Esophagus (tissue), 2 donors: ENCODE data around the gene RER1. TPM values are rescaled to one million over a fixed set of nuclear protein-coding genes. Genes with fewer than 3 reads are reported as not detected.

Experiments
- H3K27ac ChIP-seq, 2 donors: one replicate each; pipeline ENCODE4 v1.5.1; 2013; ENCODE audit warnings: low read depth in 2 of 2, mild to moderate bottlenecking in 2 of 2, inconsistent platforms in 1 of 2, low read length in 1 of 2, moderate library complexity in 1 of 2
- H3K27me3 ChIP-seq, 2 donors: one replicate each; pipeline ENCODE4 v1.6.1; 2013; ENCODE audit warnings: low read length in 2 of 2, control low read depth in 1 of 2, mild to moderate bottlenecking in 1 of 2; ENCODE audit not compliant: insufficient read depth in 2 of 2, control insufficient read depth in 1 of 2
- H3K36me3 ChIP-seq, 2 donors: one replicate each; pipeline ENCODE4 v1.6.1; 2013; ENCODE audit warnings: low read length in 1 of 2; ENCODE audit not compliant: control insufficient read depth in 2 of 2, insufficient read depth in 2 of 2
- H3K4me1 ChIP-seq, 2 donors: one replicate each; pipeline ENCODE4 v1.6.1; 2013; ENCODE audit warnings: low read length in 1 of 2; ENCODE audit not compliant: control insufficient read depth in 2 of 2, insufficient read depth in 2 of 2
- H3K4me3 ChIP-seq, 2 donors: one replicate each; pipeline ENCODE4 v1.5.1; 2013; ENCODE audit warnings: low read length in 2 of 2, mild to moderate bottlenecking in 2 of 2, low read depth in 1 of 2, moderate library complexity in 1 of 2
- H3K9me3 ChIP-seq, 2 donors: one replicate each; pipeline ENCODE4 v1.6.1; 2013; ENCODE audit warnings: mild to moderate bottlenecking in 2 of 2, low read depth in 1 of 2, low read length in 1 of 2, moderate library complexity in 1 of 2; ENCODE audit not compliant: control insufficient read depth in 2 of 2, insufficient read depth in 1 of 2
- WGBS, 2 donors: extraction: QIAGEN DNeasy Blood & Tissue Kit; methylation state at CpG; one replicate each; pipeline ENCODE4 v1.1.7; 2013; 5-methylcytosine and 5-hydroxymethylcytosine counted together
- polyA plus RNA-seq, 2 donors: library from polyadenylated mRNA; stranded (reverse); fragments of 200-250 nt; gene quantifications; one replicate each; pipeline ENCODE4 v1.2.3, GENCODE V29; 2013
- donor health status: healthy with polysubstance abuse.
- donor health status: Bipolar disorder and iron deficiency.

RER1 gene
- polyA plus RNA-seq, 2 donors = 85.8 to 116 TPM

DNA sequence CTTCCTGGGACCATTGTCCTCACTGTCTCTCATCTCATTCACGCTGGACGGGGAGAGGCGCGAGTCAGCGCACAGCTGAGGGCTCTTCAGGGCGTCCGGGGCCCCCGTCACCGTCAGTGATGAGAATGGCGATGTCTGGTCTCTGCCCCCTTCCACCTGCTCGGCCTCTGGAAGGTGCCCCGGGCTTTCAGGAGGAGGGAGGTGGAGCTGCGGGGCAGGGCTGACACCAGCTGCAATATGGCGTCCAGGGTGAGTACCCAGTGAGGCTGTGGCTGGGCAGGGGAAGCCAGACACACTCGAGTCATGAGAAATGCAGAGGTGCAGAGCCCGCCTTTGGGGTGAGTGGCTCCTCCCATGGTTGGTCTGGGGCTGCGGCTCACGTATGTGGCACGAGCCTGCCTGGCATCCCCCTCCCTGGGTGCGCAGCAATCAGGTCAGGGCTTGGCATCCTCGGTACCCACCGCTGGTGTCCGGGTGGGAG, 15.3 kb upstream of the RER1 start:
- H3K27me3 ChIP-seq = no peaks in the 10 kb centered on the region
- H3K9me3 ChIP-seq = no peaks in the 10 kb centered on the region
- no peak overlapping the region for H3K27ac ChIP-seq
- H3K4me1 ChIP-seq = no peaks in the 10 kb centered on the region
- H3K36me3 ChIP-seq = no peaks in the 10 kb centered on the region
- H3K4me3 ChIP-seq = no peak overlapping the region
- 84 to 87% methylated on average over 23 of the region's 23 CpGs for WGBS, 2 donors

DNA sequence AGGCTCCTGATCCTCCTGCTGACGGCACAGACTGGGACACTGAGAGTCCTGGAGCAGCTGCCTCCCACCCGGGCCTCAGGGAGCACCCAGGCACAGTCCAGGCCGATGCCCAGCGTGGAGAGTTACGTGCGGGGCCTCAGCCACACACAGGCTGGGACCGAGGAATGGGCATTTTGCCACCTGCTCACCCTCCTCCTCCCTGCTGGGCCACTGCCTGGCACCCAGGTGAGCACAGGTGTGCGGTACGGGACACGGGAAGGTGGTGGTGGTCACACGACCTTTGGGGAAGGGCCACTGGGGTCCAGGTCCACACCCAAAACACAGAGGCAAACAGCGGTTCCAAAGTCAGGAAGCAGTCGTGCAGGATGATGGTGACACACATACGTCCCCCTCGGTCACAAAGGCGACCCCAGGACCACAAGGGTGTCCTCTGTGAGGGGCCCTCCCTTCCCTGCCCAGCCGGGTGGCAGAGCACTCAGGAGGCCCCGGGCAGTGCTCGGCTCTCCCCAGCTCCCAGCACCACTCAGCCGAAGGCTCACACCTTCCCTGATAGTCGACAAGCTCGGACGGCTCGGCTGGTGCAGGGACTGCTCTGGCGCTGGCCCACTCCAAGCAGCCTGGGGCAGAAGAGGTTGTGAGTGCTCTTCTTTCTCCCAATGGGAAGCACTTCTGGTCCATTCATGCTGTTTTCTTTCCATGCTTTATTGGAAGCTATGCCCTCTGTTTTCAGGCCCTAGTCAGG, 14.5 kb upstream of the RER1 start:
- Histone ChIP-seq H3K4me1 (peaks cover 0 to 3% of the 10 kb centered on the region in 2 donors), H3K9me3 (no peaks in the 10 kb centered on the region), H3K36me3 (no peaks in the 10 kb centered on the region), H3K27me3 (no peaks in the 10 kb centered on the region), H3K27ac (no peak overlapping the region), H3K4me3 (no peak overlapping the region)
- WGBS, 2 donors = 69% methylated on average over 25 of the region's 25 CpGs

DNA sequence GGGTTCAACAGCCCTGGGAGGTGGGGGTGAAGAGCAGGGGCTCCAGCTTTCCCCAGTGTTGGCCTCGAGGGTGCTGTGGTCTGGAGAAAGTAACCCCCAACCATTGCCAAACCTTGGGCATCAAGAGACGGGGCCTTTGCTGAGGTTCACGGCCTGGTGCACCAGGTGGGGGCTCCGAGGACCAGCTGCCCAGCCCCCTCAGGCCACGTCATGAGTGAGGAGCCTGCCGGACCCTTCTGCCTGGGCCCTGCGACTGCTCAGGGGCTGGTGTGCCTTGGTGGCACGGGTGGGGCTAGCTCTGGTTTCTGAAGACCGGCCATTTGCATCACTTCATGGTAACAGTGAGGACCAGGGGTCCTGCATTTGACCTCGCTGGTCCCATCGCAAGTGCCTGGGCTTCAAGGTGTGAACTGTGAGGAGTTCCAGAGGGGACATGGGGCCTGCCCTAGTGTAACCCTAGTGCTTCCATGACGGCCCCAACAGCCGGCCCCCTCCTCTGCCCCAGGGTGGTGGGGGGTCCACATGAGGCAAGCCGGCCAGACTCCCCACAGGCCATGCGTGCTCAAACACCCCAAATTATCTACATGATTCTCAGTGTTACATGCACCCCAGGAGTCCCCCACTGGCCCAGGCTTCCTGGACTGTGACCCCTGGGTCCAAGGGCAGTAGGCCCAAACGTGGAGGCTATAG, 13.7 kb upstream of the RER1 start:
- no peaks in the 10 kb centered on the region for H3K27me3 ChIP-seq
- H3K4me1 ChIP-seq = peaks cover 0 to 3% of the 10 kb centered on the region in 2 donors
- WGBS, 2 donors = 80 to 85% methylated on average over 16 of the region's 16 CpGs

DNA sequence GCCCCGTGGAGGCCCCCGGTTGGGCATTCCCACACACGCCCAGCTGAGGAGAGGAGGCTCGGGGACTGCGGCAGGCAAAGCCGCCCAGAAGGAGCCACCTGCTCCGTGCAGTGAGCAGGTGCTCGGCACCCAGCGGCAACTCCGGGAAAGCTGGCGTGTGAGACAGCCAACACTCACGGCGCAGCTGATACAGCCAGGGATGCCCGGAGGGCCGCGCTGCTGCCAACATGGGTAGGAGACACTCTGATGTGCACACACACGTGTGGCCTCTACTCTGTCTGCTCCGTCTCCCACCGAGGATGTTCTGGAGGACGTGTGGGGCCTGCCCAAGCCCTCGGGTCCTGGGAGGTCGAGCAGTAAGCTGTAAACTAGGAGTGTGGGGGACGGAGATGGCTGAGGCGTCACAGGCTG, 13.2 kb upstream of the RER1 start:
- Histone ChIP-seq H3K9me3 (no peaks in the 10 kb centered on the region), H3K36me3 (no peaks in the 10 kb centered on the region), H3K4me1 (peaks cover 0 to 3% of the 10 kb centered on the region in 2 donors), H3K27me3 (no peaks in the 10 kb centered on the region), H3K4me3 (no peak overlapping the region), H3K27ac (no peak overlapping the region)
- 74 to 89% methylated on average over 24 of the region's 24 CpGs for WGBS, 2 donors

More for the DNA sequence above, 13.7 kb upstream of the RER1 start:
- Histone ChIP-seq H3K4me3 (no peak overlapping the region), H3K9me3 (no peaks in the 10 kb centered on the region), H3K36me3 (no peaks in the 10 kb centered on the region), H3K27ac (no peak overlapping the region)

DNA sequence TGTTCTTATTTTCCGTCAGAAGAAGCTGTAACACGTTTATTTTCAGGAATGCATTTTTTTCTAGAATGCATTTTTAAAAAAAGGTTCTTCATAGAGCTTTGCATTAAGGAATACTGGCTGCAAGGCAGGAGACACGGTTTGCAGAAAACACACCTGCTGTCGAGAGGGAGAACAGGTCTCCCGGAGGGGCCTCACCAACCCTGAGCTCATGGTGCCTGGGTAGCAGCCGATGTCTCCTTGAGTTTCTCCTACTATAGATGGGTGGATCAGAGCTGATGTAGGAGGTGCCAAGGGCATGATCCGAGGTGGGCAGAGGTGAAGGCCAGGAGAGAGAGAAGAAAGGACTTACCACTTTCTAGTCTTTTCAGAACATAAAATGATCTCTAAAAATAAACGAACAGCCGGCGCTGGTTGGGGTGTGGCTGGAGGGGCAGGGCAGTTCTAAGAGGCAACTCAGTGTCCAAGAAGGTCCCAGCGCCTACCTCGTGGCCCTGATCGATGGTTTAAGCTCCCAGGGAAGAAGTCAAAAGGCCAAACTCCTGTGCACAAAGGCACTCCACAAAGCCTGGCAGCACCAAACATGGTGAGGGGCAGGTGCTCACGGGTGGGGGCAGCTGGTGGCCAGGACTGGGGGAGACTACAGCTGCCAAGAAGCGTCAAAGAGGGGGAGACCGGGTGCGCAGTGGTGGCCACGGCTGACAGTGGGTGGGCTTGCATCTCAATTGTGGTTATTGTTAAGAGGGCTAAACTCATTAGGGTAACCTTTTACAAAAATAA, 12.5 kb upstream of the RER1 start:
- peaks cover 0 to 3% of the 10 kb centered on the region in 2 donors for H3K4me1 ChIP-seq
- 76 to 79% methylated on average over 18 of the region's 18 CpGs for WGBS, 2 donors

DNA sequence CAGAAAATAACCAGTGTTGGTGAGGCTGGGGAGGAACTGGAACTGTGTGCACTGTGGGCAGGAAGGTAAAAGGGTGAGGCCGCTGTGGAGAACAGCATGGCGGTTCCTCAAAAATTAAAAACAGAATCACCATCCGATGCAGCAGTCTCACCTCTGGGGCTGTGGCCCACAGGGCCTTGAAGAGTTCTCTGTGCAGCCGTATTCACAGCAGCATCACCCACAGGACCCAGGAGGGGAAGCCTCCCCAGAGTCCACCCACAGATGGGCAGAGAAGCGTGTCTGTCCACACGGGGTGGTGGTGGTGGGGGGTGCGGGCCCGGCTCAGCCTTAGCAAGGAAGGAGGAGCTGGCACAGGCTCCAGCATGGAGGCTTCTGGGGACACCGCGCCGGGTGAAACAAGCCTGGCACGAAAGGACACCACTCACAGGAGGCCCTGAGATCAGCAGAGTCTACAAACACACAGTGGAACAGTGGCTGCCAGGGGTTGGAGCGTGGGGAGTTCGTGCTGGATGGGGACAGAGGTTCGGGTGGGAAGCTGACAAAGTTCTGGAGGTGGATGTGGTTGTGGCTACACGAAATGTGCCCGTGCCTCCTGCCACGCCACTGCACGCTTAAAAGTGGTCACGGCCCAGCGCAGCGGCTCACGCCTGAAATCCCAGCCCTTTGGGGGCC, 11.8 kb upstream of the RER1 start:
- H3K27ac ChIP-seq = no peak overlapping the region
- WGBS, 2 donors = 86 to 88% methylated on average over 23 of the region's 23 CpGs
- no peaks in the 10 kb centered on the region for H3K9me3 ChIP-seq
- H3K36me3 ChIP-seq = no peaks in the 10 kb centered on the region
- peaks cover 0 to 3% of the 10 kb centered on the region in 2 donors for H3K4me1 ChIP-seq
- H3K27me3 ChIP-seq = no peaks in the 10 kb centered on the region
- H3K4me3 ChIP-seq = no peak overlapping the region

More for the DNA sequence above, 12.5 kb upstream of the RER1 start:
- H3K9me3 ChIP-seq = no peaks in the 10 kb centered on the region
- no peak overlapping the region for H3K4me3 ChIP-seq
- H3K36me3 ChIP-seq = no peaks in the 10 kb centered on the region
- H3K27me3 ChIP-seq = no peaks in the 10 kb centered on the region
- H3K27ac ChIP-seq = no peak overlapping the region

DNA sequence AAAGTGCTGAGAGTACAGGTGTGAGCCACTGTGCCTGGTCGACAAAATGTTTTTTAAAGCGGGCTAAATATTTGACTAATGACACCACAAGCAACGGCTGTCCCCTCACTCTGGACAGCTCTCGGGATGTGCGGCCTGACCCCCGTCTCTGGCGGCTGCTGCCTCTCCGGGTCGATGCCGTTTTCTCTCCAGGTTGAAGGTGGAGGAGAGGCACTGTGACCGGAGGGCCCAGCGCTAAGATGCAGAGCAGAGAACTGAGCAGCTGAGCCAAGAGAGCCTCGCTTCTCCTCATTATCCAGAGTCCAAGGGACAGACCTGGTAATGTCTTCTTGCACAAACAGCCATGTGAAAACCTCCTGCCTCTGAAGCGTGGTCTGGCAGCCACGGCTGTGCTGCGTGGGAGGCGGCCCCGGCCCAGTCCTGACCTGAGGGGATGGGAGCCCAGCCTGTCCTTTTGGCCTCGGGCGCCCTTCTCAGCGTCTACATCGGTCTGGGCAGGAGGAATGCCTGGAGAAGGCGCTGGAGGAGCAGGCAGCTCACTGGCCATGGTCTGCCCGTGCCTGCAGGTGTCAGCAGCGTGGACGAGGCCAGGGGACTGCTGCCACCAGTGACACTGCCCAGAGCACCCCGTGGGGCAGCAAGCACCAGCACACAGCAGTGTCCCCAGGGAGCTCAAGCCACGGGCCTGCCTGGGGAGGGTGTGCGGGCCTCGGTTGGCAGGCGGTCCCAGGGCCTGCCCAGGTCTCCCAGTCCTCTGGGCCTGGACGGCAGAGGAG, 10.6 kb upstream of the RER1 start:
- Histone ChIP-seq H3K27ac (no peak overlapping the region), H3K27me3 (no peaks in the 10 kb centered on the region)

DNA sequence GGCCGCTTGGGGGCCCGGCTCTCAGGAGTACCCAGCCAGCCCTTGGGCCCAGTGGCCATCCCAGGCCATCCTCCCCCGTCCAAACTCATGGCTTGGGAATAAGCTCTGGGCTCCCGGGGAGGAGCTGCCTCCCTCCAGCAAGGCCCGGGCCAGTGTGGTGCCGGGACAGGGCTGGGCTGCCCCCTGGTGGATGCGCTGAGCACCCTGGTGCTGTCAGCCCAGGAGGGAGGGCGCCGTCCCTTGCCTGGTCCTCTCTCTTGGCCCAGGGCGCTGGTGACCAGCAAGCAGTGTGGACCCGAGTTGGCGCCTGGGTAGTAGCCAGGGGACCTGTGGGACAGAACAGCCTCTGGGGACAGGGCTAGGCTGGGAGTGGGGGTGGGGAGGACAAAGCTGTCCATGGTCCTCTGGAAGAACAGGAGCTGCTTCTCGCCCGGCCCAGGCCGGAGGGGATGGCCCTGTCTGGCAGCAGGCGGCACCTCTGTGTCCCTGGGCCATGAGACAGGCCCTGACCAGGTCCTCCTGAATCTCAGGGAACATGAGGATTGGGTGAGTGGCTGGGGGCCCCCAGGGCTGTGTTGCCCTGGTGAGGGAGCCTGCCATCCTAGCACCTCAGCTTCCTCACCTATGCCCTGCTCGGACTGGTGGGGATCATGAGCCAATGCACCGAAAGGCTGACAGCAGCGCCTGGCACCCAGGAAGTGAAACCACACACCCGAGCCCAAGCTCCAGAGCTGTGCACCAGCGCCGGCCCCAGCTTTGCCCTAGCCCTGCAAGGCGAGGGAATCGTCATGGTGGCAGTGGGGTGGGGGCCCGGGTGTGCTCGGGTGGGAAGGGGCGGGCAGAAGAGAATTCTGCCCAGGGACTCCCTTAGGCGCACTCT, 9.7 kb upstream of the RER1 start:
- 37 to 40% methylated on average over 28 of the region's 28 CpGs for WGBS, 2 donors
- no peaks in the 10 kb centered on the region for H3K9me3 ChIP-seq
- no peak overlapping the region for H3K27ac ChIP-seq
- H3K4me3 ChIP-seq = no peak overlapping the region
- no peaks in the 10 kb centered on the region for H3K27me3 ChIP-seq
- peaks cover 0 to 3% of the 10 kb centered on the region in 2 donors for H3K4me1 ChIP-seq
- H3K36me3 ChIP-seq = peaks cover 0 to 2% of the 10 kb centered on the region in 2 donors

More for the DNA sequence above, 10.6 kb upstream of the RER1 start:
- Histone ChIP-seq H3K4me3 (no peak overlapping the region), H3K36me3 (no peaks in the 10 kb centered on the region), H3K9me3 (no peaks in the 10 kb centered on the region), H3K4me1 (peaks cover 0 to 3% of the 10 kb centered on the region in 2 donors)
- 80 to 82% methylated on average over 32 of the region's 32 CpGs for WGBS, 2 donors
